Measurements from ENCODE around the gene PEX14.

- TF ChIP-seq CTCF (optimal IDR thresholded peaks at IDR 0.05 in 1 of 3, IDR thresholded peaks at IDR 0.05 in 1 of 3, conservative IDR thresholded peaks at IDR 0.05 in 1 of 3; ENCODE audit: extremely low read depth in 1 of 3, insufficient read depth in 2 of 3, low read length in 3 of 3) (no peak), EZH2 (IDR thresholded peaks at IDR 0.05; ENCODE audit: low read length) (no peak)
Measured at GRCh38 chr1:10631811-10632593, 157.3 kb downstream of the PEX14 start.

Measured in keratinocyte (primary cell).